ENCODE measurements around the gene VMAC.
"Not testable (repeated sequence)": the region's sequence is repeated elsewhere in the genome, so short reads cannot be mapped to it uniquely, and the experiment has no call there.

VMAC gene

GRCh38 chr19:5884065-5884811, 20.4 kb upstream of the VMAC start:
- not testable (repeated sequence) for H3K9me3 Mint-ChIP-seq; DNase-seq; H3K4me3 Mint-ChIP-seq; H3K36me3 Mint-ChIP-seq (ENCODE audit: low read depth); H3K27ac Mint-ChIP-seq
- H3K27me3 Mint-ChIP-seq (ENCODE audit: low read depth, poor library complexity): peaks cover 20% of the 10 kb centered on the region
- peaks cover 43% of the 10 kb centered on the region for H3K4me1 Mint-ChIP-seq

GRCh38 chr19:5889288-5889971, 15.2 kb upstream of the VMAC start:
- no peaks in the 10 kb centered on the region for H3K36me3 Mint-ChIP-seq (ENCODE audit: low read depth)
- peaks cover 3% of the 10 kb centered on the region for H3K9me3 Mint-ChIP-seq
- no peak for TF ChIP-seq CTCF (IDR thresholded peaks at IDR 0.05)
- H3K27me3 Mint-ChIP-seq (ENCODE audit: low read depth, poor library complexity): peaks cover 11% of the 10 kb centered on the region
- no peak overlapping the region for H3K27ac Mint-ChIP-seq
- no peak overlapping the region for H3K4me3 Mint-ChIP-seq
- DNase-seq: no peak
- peaks cover 26% of the 10 kb centered on the region for H3K4me1 Mint-ChIP-seq

GRCh38 chr19:5890099-5890498, 14.6 kb upstream of the VMAC start:
- Mint-ChIP-seq H3K4me3 (no peak overlapping the region), H3K9me3 (peaks cover 3% of the 10 kb centered on the region), H3K36me3 (ENCODE audit: low read depth) (no peaks in the 10 kb centered on the region), H3K27me3 (ENCODE audit: low read depth, poor library complexity) (peaks cover 11% of the 10 kb centered on the region), H3K27ac (no peak overlapping the region), H3K4me1 (peaks cover 25% of the 10 kb centered on the region)
- DNase-seq: no peak
- TF ChIP-seq CTCF (IDR thresholded peaks at IDR 0.05): no peak

GRCh38 chr19:5891572-5891937, 13.1 kb upstream of the VMAC start:
- no peaks in the 10 kb centered on the region for H3K36me3 Mint-ChIP-seq (ENCODE audit: low read depth)
- H3K4me1 Mint-ChIP-seq: peaks cover 17% of the 10 kb centered on the region
- TF ChIP-seq CTCF (IDR thresholded peaks at IDR 0.05): no peak
- DNase-seq: no peak
- H3K27ac Mint-ChIP-seq: no peak overlapping the region
- peaks cover 7% of the 10 kb centered on the region for H3K27me3 Mint-ChIP-seq (ENCODE audit: low read depth, poor library complexity)
- H3K4me3 Mint-ChIP-seq: no peak overlapping the region
- no peaks in the 10 kb centered on the region for H3K9me3 Mint-ChIP-seq

GRCh38 chr19:5891938-5892771, 12.5 kb upstream of the VMAC start:
- peaks cover 13% of the 10 kb centered on the region for H3K4me1 Mint-ChIP-seq

More at GRCh38 chr19:5891938-5892771, 12.5 kb upstream of the VMAC start:
- H3K27me3 Mint-ChIP-seq (ENCODE audit: low read depth, poor library complexity): peaks cover 3% of the 10 kb centered on the region
- no peak overlapping the region for H3K27ac Mint-ChIP-seq
- no peak overlapping the region for H3K4me3 Mint-ChIP-seq
- peak; percentile 81 for DNase-seq
- no peaks in the 10 kb centered on the region for H3K36me3 Mint-ChIP-seq (ENCODE audit: low read depth)
- TF ChIP-seq CTCF (IDR thresholded peaks at IDR 0.05): peak; percentile 82
- H3K9me3 Mint-ChIP-seq: no peaks in the 10 kb centered on the region
